Rectal smooth muscle tissue (tissue), 1 donor: Measurements from ENCODE around the gene ZNF124.
"Not testable (repeated sequence)": the region's sequence is repeated elsewhere in the genome, so short reads cannot be mapped to it uniquely, and the experiment has no call there.

Source experiments
- H3K27ac ChIP-seq: one replicate; pipeline ENCODE4 v1.7.0; 2013; ENCODE audit warnings: low read depth, low read length, inconsistent platforms
- H3K27me3 ChIP-seq: one replicate; pipeline ENCODE4 v1.7.0; 2013; ENCODE audit warnings: low read length; ENCODE audit not compliant: control insufficient read depth, insufficient read depth
- H3K36me3 ChIP-seq: one replicate; pipeline ENCODE4 v1.7.0; 2013; ENCODE audit warnings: low read length; ENCODE audit not compliant: control insufficient read depth, insufficient read depth
- H3K4me1 ChIP-seq: one replicate; pipeline ENCODE4 v1.7.0; 2013; ENCODE audit warnings: low read length; ENCODE audit not compliant: control insufficient read depth, insufficient read depth
- H3K4me3 ChIP-seq: one replicate; pipeline ENCODE4 v1.7.0; 2013; ENCODE audit warnings: low read length
- H3K9ac ChIP-seq: one replicate; pipeline ENCODE4 v1.7.0; 2013; ENCODE audit warnings: low read length

The ZNF124 gene

DNA sequence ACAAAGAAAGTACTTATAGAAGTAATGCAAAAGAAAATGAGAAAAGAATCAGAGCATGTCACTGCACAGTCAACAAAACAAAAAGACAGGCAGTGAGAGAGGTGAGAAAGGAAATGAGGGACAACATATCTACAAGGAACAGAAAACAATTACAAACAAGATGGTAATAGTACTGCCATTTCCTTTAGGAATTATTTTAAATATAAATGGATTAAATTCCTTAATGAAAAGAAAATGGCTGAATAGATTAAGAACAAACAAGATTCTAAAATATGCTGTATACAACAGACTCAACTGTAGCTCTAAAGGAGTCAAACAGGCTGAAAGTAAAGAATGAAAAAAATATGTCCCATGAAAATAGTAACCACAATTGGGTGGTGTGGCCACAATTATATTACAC, 22.1 kb upstream of the ZNF124 start:
- Histone ChIP-seq H3K4me3 (no peak overlapping the region), H3K36me3 (peaks cover 12% of the 10 kb centered on the region), H3K9ac (no peak overlapping the region), H3K27me3 (no peaks in the 10 kb centered on the region), H3K27ac (no peak overlapping the region), H3K4me1 (no peaks in the 10 kb centered on the region)

DNA sequence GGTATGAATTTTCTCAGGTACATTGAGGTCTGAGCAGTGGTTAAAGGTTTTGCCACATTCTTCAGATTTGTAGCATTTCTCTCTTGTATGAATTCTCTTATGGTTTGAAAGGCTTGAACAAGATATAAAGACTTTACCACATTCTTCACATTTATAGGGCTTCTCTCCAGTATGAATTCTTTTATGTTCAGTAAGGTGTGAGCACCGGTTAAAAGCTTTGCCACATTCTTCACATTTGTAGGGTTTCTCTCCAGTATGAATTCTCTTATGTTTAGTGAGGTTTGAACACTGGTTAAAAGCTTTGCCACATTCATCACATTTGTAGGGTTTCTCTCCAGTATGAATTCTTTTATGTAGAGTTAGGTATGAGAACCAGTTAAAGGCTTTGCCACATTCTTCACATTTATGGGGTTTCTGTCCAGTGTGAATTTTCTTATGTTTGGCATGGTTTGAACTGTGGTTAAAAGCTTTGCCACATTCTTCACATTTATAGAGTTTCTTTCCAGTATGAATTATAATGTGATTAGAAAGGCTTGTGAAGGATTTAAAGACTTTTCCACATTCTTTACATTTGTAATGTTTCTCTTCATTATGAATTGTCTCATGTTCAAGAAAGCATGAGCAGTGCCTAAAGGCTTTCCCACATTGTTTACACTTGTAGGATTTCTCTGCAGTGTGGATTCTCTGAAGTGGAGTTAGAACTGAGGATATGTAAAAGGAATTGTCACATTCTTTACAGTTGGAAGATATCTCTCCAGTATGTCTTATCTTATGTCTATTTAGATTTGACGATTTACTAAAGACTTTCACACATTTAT, 18.4 kb upstream of the ZNF124 start:
- peaks cover 7% of the 10 kb centered on the region for H3K36me3 ChIP-seq
- H3K4me1 ChIP-seq = no peaks in the 10 kb centered on the region
- H3K4me3 ChIP-seq = no peak overlapping the region
- H3K27ac ChIP-seq = no peak overlapping the region
- H3K27me3 ChIP-seq = no peaks in the 10 kb centered on the region
- H3K9ac ChIP-seq = no peak overlapping the region

GRCh38 chr1:247185667-247186066, 13.8 kb upstream of the ZNF124 start:
- no peaks in the 10 kb centered on the region for H3K27me3 ChIP-seq
- H3K36me3 ChIP-seq = no peaks in the 10 kb centered on the region
- H3K4me1 ChIP-seq = no peaks in the 10 kb centered on the region
- no peak overlapping the region for H3K27ac ChIP-seq
- no peak overlapping the region for H3K9ac ChIP-seq
- H3K4me3 ChIP-seq = no peak overlapping the region

- no peaks in the 10 kb centered on the region for H3K36me3 ChIP-seq
- no peak overlapping the region for H3K4me3 ChIP-seq
- H3K9ac ChIP-seq = no peak overlapping the region
- no peak overlapping the region for H3K27ac ChIP-seq
- no peaks in the 10 kb centered on the region for H3K4me1 ChIP-seq
- H3K27me3 ChIP-seq = no peaks in the 10 kb centered on the region
These were observed 12.4 kb upstream of the ZNF124 start for GRCh38 chr1:247184254-247184653.

DNA sequence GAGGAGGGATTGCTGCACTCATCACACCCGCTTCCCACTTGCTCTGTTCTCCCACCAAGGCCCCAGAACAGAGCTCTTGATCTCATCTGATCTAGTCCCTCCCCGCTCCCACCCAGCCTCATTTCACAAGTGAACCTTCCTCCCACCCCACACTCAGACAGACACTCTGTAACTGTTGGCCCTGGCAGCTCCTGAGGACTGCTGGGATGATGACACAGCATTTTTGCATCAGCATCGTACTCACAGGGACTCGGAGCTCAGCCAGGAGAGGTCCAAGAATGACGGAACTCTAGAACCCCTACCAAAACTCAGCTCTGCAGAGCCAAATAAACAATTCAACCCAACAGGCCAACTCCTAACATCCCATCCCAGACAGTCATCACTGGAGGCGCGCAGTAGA, 11.2 kb upstream of the ZNF124 start:
- no peak overlapping the region for H3K27ac ChIP-seq
- H3K4me3 ChIP-seq = no peak overlapping the region
- no peaks in the 10 kb centered on the region for H3K27me3 ChIP-seq
- H3K4me1 ChIP-seq = no peaks in the 10 kb centered on the region
- no peak overlapping the region for H3K9ac ChIP-seq
- no peaks in the 10 kb centered on the region for H3K36me3 ChIP-seq

- H3K9ac ChIP-seq = no peak overlapping the region
- no peaks in the 10 kb centered on the region for H3K27me3 ChIP-seq
- no peaks in the 10 kb centered on the region for H3K4me1 ChIP-seq
- no peaks in the 10 kb centered on the region for H3K36me3 ChIP-seq
- no peak overlapping the region for H3K27ac ChIP-seq
- no peak overlapping the region for H3K4me3 ChIP-seq
These were observed 8.8 kb upstream of the ZNF124 start for GRCh38 chr1:247180581-247180980.

DNA sequence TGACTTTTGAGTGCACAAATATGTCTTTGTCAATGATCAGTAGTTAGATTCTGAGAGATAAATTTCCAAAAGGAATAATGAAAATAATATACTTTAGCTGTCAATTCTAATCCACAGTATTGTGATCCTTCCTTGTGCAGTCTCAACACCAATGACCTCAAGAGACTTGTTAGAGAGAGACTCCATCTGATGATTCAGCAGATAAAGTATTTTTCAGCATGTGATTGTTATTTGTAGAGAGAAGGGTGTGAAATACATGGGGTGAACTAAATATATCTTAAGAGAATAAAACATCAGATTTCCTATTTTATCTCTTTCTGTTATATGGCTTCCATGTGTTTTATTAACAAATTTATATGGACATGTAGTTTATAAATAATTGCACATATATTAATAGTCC, 5.9 kb upstream of the ZNF124 start:
- Histone ChIP-seq H3K4me1 (no peaks in the 10 kb centered on the region), H3K27me3 (no peaks in the 10 kb centered on the region), H3K4me3 (no peak overlapping the region), H3K27ac (no peak overlapping the region), H3K36me3 (no peaks in the 10 kb centered on the region), H3K9ac (no peak overlapping the region)

GRCh38 chr1:247175458-247175857, 3.6 kb upstream of the ZNF124 start:
- Histone ChIP-seq H3K4me1 (no peaks in the 10 kb centered on the region), H3K36me3 (no peaks in the 10 kb centered on the region), H3K9ac (no peak overlapping the region), H3K27ac (no peak overlapping the region), H3K4me3 (no peak overlapping the region), H3K27me3 (no peaks in the 10 kb centered on the region)

- Histone ChIP-seq H3K9ac (no peak overlapping the region), H3K27me3 (no peaks in the 10 kb centered on the region), H3K4me3 (no peak overlapping the region), H3K27ac (no peak overlapping the region), H3K4me1 (no peaks in the 10 kb centered on the region), H3K36me3 (no peaks in the 10 kb centered on the region)
These were observed 1.6 kb upstream of the ZNF124 start for GRCh38 chr1:247173431-247173830.

DNA sequence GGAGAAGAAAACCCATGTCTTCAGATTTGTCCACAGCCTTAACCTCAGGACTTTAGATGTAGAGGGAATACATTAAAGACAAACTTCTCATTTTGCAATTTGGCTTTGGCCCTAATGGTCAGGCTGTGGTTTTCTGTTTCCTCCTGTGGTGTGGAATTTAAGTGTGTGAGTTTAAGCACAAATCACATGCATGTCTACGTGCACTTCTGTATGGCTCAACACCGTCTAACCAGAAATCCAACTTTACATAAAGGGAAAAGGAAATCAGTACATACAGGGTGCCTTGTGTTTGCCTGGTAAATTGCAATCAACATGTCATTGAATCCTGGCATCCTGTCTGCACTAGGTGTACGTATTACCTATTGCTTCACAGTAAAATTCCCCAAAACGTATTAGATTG, 1.2 kb upstream of the ZNF124 start:
- no peaks in the 10 kb centered on the region for H3K4me1 ChIP-seq
- no peaks in the 10 kb centered on the region for H3K27me3 ChIP-seq
- no peaks in the 10 kb centered on the region for H3K36me3 ChIP-seq
- no peak overlapping the region for H3K9ac ChIP-seq
- H3K27ac ChIP-seq = no peak overlapping the region
- no peak overlapping the region for H3K4me3 ChIP-seq

DNA sequence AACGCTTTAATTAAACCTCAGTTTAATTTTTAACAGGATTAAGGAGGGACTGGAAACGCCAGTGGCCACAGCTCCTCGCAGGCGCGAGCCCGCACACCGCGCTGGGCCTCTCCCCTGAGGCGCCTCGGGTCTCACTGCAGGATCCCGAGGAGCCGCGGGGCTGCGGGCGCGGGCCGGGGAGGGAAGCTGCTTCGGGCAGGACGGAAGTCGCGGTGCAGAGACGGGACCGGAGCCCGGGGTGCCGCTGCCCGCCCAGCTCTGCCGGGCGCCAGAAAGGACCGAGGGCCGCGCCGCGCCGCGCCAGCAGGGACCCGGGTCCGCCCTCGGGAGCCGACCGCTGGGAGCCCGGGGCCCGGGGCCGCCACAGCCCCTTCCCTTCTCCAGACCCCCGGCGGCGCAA, 377 bp downstream of the ZNF124 start:
- H3K36me3 ChIP-seq, H3K4me3 ChIP-seq: not testable (repeated sequence)

GRCh38 chr1:247165674-247166073, 6.1 kb downstream of the ZNF124 start:
- Histone ChIP-seq H3K27ac (no peak overlapping the region), H3K4me1 (no peaks in the 10 kb centered on the region), H3K27me3 (no peaks in the 10 kb centered on the region), H3K36me3 (no peaks in the 10 kb centered on the region), H3K4me3 (no peak overlapping the region), H3K9ac (no peak overlapping the region)

More for the DNA sequence above, 377 bp downstream of the ZNF124 start:
- not testable (repeated sequence) for H3K4me1 ChIP-seq, H3K9ac ChIP-seq, H3K27me3 ChIP-seq, H3K27ac ChIP-seq

DNA sequence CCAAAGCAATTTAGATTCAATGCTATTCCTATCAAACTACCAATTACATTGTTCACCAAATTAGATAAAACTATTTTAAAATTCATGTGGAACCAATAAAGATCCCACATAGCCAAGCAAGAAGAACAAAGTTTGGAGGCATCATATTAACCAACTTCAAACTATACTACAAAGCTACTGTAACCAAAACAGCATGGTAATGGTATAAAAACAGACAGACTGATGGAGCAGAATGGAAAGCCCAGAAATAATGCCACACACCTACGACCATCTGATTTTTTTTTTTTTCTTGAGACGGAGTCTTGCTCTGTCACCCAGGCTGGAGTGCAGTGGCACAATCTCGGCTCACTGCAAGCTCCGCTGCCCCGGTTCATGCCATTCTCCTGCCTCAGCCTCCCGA, 7.1 kb downstream of the ZNF124 start:
- H3K4me3 ChIP-seq = no peak overlapping the region
- no peaks in the 10 kb centered on the region for H3K27me3 ChIP-seq

More for the DNA sequence above, 7.1 kb downstream of the ZNF124 start:
- Histone ChIP-seq H3K27ac (no peak overlapping the region), H3K36me3 (peaks cover 3% of the 10 kb centered on the region), H3K9ac (no peak overlapping the region), H3K4me1 (no peaks in the 10 kb centered on the region)
